COLO668 (cell line): ENCODE results near the gene FAM20C.
A peak's percentile ranks its signal among the peaks of the same experiment; 100 is the strongest.

Source experiments
- DNase-seq: peaks from one replicate; lab custom pipeline; 2025; ENCODE audit not compliant: unreplicated experiment; lab: John Stamatoyannopoulos, UW

Gene FAM20C

DNA sequence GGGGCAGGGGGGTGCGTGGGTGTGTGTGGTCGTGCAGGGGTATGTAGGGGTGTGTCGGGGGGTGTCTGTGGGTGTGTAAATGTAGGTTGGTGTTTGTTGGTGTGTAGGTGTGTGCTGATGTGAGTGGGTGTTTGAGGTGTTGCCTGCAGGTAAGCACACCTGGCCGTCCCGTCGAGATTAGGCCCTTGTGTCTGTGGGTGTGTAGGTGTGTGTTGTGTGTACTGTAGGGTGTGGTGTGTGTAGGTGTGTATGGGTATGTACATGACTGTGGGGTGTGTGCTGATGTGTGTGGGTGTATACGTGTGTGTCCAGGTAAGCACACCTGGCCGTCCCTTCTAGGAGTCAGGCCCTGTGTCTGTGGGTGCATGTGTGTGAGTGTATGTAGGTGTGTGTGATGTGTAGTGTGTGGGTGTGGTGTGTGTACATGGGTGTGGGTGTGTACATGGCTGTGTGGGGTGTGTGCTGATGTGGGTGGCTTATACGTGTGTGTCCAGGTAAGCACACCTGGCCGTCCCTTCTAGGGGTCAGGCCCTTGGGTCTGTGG, 15.8 kb downstream of the FAM20C start:
- no peak for DNase-seq

GRCh38 chr7:208816-209215, 16.4 kb downstream of the FAM20C start:
- DNase-seq: no peak

DNA sequence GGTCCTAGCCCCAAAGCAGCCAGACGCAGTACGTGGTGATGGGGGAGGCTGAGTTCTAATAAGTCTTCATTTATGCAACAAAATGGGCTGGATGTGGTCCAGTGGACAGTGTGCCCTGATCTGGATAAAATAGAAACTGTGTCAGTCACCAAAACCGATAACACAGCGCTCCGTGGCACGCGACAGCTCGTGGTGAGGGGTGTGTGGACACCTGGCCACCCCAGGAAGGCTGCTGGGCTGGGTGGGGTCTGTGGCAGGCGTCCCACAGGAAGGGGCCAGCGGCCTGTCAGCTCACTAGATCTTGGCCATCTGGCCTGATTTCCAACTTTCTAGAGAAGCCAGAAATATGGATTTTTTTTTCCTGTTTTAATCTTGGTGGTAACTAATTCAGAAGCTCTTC, 17.0 kb downstream of the FAM20C start:
- DNase-seq: no peak

- no peak for DNase-seq
These were observed 17.5 kb downstream of the FAM20C start for GRCh38 chr7:209906-210305.

DNA sequence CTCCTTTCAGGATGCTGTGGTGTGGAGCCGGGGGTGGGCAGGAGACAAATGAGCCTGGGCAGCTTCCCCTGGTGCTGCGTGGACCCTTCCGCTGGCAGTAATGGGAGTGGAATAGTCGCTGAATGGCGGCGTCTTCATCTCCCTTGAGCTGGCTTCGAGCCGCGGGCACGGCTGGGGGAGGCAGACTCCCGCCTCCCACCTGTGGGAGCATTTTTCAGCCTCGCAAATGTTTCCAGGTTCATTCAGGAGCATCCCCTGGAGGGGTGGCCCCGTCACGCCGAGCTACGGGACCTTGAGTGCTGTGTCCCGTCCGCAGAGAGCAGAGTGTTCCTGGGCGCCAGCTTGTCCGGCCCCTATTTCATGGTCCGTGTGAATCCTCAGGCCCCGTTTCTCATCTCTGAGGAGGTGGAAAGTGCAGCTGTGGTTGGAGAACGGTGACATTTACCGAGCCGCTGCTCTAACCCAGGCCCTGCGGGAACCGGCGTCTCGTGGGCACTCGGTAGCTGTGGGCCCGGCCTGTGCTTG, 18.1 kb downstream of the FAM20C start:
- no peak for DNase-seq

GRCh38 chr7:211033-211714, 18.8 kb downstream of the FAM20C start:
- DNase-seq: no peak

DNA sequence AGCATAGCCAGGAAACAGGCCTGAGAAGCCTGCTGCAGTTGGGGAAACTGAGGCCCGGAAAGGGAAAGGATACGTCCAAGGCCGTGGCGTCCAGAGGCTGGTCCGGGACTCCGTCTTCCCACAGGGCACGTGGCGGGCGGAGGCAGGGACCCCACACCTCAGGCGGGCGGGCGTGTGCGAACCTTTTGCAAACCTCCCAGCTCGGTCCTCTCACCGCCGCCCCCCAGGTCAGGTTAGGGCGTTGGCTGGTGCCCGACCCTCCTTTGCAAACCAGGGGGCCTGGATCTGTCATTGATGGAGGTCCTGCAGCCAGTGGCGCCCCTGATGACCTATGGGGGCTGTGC, 19.3 kb downstream of the FAM20C start:
- no peak for DNase-seq

- no peak for DNase-seq
These were observed 20.4 kb downstream of the FAM20C start for GRCh38 chr7:212754-213153.

- no peak for DNase-seq
These were observed 21.1 kb downstream of the FAM20C start for GRCh38 chr7:213324-213993.

DNA sequence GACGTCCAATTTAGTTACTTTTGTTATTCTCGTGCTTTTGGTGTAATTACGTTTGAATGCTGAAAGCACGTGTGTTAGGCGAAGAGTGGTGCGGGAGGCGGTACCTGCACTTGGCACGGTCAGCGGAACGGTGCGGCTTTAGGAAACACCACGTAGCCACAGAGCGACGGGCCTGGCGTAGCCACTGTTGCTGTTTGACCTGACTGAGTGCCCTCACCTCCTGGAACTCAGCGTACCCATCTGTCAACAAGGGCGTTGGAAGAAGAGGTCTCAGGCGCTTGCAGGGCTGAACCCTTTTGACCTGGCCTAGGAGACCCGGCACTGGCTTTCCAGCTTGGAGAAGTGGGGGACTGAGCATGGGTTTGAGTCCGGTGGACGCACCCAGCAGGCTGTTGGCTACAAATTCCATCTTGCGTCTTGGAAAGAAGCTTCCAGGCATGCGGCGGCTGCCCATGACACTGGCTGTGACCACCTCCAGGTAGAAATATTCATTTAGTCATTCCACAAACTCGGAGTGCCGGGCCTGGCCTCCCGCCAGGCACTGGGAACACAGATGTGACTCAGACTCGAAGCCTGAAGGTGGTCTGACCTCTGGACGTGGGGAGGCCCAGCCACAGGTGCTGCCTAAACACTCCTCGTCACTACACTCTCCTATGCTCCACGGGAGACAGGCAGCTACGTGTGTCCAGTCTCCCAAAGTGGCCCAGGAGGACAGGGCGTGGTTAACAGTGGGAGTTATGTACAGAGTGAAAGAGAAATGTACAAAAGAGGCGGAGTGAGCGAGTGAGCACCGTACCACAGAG, 22.2 kb downstream of the FAM20C start:
- no peak for DNase-seq

GRCh38 chr7:216360-217300, 24.3 kb downstream of the FAM20C start:
- DNase-seq: no peak

DNA sequence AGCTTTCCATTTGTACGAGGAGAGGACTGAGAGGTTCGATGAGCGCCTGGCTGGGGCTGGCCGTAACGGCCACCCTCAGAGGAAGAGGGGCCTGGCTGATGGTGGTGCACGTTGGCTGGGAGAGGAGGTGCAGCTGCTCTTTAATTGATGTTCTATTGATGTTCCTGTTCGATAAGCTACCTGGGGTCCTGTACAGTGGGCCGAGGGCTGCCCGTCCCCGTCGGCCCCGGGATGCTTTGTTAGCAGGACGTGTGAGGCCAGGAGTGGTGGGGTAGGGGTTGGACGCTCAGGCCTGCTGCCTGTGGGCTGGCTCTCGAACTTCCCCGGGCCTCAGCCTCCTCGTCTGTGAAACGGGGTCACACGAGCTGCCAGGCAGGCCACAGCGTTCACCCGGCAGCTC, 25.4 kb downstream of the FAM20C start:
- DNase-seq: no peak

DNA sequence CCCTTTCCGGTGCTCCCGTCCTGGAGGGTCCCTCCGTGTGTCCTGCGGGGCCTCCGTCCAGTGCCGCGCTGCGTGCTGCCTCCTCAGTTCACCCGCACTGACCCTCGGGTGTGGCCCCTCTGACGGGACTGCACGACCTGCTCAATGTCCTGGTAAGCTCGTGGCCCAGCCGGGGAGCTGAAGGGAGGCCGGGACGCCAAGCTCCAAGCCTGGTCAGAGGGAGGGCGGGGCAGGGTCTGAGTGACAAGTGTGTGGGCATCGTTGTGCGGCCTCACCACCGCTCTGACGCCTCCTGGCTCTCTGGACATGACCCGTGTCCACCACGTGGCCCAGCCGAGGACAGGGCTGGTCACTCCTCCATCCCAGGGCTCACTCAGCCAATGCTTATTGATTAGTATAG, 25.9 kb downstream of the FAM20C start:
- no peak for DNase-seq

DNA sequence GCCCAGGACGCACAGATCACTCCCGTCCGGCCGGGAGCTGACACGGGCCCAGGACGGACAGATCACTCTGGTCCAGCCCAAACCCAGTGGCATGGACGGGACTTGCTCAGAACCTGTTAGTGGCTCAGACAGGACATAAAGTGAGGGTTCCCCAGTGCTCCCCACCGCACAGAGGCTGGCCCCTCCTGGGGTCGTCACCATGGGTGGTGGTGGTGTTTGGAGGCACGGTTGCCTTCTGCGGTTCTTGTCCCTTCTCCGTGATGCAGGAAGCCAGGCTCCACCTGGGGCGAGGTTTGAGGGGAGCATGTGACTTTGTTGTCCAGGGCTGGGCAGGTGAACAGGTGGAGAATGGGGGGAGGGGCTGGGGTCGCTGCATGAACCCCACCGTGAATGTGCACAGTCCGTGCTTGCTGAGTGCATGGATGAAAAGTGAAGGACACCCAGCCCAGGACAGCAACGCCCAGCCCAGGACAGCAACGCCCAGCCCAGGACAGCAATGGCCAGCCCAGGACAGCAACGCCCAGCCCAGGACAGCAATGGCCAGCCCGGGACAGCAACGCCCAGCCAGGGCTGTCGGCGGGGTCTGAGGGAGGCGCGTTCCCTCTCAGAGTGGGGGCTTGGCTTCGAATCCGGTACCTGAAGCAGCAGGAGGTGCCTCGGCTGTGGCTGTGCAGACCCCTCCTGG, 26.7 kb downstream of the FAM20C start:
- no peak for DNase-seq

DNA sequence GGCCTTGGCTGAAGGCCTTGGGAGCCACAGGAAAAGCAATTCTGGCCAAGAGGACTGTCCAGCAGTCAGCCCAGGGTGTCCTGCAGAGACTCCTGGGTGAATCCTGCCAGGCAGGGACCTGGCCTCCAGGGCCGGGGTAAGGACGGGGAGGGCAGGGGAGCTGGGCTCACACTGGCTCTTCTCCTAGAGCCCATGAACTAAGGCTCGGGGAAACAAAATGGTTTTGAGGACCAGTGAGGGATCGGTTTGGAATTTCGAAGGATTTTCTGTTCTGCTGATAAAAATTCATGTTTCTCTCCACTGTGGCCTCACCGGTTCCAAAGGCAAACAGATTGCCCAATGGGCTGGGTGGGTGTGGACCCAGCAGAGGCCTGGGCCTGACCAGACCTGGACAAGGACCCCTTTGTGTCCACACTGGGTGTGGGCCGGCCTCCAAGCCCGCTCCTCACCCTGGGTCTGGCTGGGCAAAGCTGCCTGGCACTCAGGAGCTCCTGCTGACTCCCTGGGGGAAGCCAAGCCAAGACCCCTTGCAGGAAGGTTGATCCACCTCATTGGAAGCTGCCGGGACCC, 27.3 kb downstream of the FAM20C start:
- no peak for DNase-seq

- peak; percentile 24 for DNase-seq
These were observed 27.9 kb downstream of the FAM20C start for GRCh38 chr7:220151-220841.

- no peak for DNase-seq
These were observed 29.8 kb downstream of the FAM20C start for GRCh38 chr7:221978-222715.

DNA sequence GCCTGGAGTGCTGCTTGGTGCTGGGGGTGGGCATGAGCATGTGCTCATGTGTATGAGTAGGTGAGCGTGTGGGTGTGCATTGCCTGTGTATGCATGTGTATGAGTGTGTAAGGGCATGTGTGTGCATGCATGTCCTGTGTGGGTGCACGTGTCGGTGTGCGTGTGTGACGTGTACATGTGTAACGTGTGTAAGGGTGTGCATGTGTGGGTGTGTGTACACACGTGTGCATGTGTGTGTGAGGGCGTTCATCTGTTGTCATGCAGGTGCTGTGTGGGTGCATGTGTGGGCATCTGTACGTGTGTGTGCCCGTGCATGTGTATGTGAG, 30.3 kb downstream of the FAM20C start:
- no peak for DNase-seq
